ENCODE measurements around the gene LRCH1. TPM values are rescaled to one million over a fixed set of nuclear protein-coding genes. Genes with fewer than 3 reads are reported as not detected.

The LRCH1 gene
- total and polyA plus RNA-seq, 2 experiments from 2014 or later, result 3.9 to 9.2 TPM

DNA sequence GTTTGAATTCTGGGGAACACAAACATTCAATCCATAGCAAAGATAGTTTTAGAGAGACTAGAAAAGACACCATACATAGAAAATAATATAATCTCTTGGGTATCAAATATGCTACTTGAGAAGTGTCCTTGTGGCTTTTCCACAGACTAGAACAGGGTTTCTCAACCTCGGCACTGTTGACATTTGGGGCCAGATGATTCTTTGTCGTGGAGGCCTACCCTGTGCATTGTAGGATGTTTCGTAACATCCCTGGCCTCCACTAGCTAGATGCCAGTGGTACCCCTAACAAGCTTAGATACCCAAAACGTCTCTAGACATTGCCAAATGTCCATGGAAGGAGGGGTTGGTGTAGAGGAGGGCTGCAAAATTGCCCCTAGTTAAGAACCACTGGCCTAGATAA, 246.2 kb downstream of the LRCH1 start (continued):
- TF ChIP-seq, protein P1, sequence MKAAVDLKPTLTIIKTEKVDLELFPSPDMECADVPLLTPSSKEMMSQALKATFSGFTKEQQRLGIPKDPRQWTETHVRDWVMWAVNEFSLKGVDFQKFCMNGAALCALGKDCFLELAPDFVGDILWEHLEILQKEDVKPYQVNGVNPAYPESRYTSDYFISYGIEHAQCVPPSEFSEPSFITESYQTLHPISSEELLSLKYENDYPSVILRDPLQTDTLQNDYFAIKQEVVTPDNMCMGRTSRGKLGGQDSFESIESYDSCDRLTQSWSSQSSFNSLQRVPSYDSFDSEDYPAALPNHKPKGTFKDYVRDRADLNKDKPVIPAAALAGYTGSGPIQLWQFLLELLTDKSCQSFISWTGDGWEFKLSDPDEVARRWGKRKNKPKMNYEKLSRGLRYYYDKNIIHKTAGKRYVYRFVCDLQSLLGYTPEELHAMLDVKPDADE (IDR thresholded peaks at IDR 0.05), result no peak
- TF ChIP-seq, protein P2, sequence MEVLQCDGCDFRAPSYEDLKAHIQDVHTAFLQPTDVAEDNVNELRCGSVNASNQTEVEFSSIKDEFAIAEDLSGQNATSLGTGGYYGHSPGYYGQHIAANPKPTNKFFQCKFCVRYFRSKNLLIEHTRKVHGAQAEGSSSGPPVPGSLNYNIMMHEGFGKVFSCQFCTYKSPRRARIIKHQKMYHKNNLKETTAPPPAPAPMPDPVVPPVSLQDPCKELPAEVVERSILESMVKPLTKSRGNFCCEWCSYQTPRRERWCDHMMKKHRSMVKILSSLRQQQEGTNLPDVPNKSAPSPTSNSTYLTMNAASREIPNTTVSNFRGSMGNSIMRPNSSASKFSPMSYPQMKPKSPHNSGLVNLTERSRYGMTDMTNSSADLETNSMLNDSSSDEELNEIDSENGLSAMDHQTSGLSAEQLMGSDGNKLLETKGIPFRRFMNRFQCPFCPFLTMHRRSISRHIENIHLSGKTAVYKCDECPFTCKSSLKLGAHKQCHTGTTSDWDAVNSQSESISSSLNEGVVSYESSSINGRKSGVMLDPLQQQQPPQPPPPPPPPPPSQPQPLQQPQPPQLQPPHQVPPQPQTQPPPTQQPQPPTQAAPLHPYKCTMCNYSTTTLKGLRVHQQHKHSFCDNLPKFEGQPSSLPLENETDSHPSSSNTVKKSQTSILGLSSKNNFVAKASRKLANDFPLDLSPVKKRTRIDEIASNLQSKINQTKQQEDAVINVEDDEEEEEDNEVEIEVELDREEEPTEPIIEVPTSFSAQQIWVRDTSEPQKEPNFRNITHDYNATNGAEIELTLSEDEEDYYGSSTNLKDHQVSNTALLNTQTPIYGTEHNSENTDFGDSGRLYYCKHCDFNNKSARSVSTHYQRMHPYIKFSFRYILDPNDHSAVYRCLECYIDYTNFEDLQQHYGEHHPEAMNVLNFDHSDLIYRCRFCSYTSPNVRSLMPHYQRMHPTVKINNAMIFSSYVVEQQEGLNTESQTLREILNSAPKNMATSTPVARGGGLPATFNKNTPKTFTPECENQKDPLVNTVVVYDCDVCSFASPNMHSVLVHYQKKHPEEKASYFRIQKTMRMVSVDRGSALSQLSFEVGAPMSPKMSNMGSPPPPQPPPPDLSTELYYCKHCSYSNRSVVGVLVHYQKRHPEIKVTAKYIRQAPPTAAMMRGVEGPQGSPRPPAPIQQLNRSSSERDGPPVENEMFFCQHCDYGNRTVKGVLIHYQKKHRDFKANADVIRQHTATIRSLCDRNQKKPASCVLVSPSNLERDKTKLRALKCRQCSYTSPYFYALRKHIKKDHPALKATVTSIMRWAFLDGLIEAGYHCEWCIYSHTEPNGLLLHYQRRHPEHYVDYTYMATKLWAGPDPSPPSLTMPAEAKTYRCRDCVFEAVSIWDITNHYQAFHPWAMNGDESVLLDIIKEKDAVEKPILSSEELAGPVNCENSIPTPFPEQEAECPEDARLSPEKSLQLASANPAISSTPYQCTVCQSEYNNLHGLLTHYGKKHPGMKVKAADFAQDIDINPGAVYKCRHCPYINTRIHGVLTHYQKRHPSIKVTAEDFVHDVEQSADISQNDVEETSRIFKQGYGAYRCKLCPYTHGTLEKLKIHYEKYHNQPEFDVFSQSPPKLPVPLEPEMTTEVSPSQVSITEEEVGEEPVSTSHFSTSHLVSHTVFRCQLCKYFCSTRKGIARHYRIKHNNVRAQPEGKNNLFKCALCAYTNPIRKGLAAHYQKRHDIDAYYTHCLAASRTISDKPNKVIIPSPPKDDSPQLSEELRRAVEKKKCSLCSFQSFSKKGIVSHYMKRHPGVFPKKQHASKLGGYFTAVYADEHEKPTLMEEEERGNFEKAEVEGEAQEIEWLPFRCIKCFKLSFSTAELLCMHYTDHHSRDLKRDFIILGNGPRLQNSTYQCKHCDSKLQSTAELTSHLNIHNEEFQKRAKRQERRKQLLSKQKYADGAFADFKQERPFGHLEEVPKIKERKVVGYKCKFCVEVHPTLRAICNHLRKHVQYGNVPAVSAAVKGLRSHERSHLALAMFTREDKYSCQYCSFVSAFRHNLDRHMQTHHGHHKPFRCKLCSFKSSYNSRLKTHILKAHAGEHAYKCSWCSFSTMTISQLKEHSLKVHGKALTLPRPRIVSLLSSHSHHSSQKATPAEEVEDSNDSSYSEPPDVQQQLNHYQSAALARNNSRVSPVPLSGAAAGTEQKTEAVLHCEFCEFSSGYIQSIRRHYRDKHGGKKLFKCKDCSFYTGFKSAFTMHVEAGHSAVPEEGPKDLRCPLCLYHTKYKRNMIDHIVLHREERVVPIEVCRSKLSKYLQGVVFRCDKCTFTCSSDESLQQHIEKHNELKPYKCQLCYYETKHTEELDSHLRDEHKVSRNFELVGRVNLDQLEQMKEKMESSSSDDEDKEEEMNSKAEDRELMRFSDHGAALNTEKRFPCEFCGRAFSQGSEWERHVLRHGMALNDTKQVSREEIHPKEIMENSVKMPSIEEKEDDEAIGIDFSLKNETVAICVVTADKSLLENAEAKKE (CRISPR knock-in tag; IDR thresholded peaks at IDR 0.05), result no peak
- TF ChIP-seq POLR2AphosphoS5 (IDR thresholded peaks at IDR 0.05; ENCODE audit: low read depth) (no peak), CREB1 (CRISPR knock-in tag; IDR thresholded peaks at IDR 0.05; ENCODE audit: low read depth) (no peak), EZH2phosphoT487 (IDR thresholded peaks at IDR 0.05; ENCODE audit: unreplicated experiment) (no peak)

DNA sequence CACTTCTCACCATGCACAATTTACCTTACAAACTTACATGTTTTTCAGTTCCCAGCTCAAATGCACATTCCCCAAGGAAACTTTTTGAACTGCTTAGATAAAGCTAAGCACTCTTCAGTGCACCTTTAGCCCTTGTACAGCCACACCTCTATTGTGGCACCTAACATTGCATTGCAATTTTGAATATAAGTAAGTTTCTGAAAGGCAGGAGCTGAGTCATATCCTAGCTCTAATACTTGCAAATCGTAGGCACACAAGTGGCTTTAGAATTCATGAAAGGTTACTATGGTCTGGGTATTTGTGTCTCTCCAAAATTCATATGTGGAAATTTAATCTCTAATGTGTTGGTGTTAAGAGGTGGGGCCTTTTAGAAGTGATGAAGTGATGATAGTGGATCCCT, 248.9 kb downstream of the LRCH1 start:
- Histone ChIP-seq H3F3A (replicated peaks; ENCODE audit: low read depth) (no peaks in the 10 kb centered on the region), H3K79me2 (replicated peaks; ENCODE audit: insufficient read depth) (no peaks in the 10 kb centered on the region), H3K36me3 (ENCODE audit: insufficient read depth) (no peaks in the 10 kb centered on the region), H2AFZ (peak overlapping the region; percentile 52; the same call in 1 of the 2 replicates), H3K4me3 (no peak overlapping the region), H3K27ac (ENCODE audit: low read depth) (no peak overlapping the region), H3K9me2 (ENCODE audit: insufficient read depth) (peaks cover 4% of the 10 kb centered on the region; the same call in 1 of the 2 replicates), H3K4me1 (ENCODE audit: insufficient read depth) (peaks cover 7% of the 10 kb centered on the region; the same call in 1 of the 2 replicates), H3K27me3 (ENCODE audit: insufficient read depth) (no peaks in the 10 kb centered on the region), H3K4me2 (no peak overlapping the region), H4K20me1 (replicated peaks; ENCODE audit: insufficient read depth) (no peaks in the 10 kb centered on the region)
- Mint-ChIP-seq H3K27ac (no peak overlapping the region), H3K36me3 (ENCODE audit: low read depth) (no peaks in the 10 kb centered on the region; the same call in 2 of the 3 replicates), H3K4me1 (peaks cover 8% of the 10 kb centered on the region), H3K9me3 (no peaks in the 10 kb centered on the region), H3K4me3 (no peak overlapping the region), H3K27me3 (ENCODE audit: insufficient read depth, low read depth, poor library complexity) (peaks cover 2% of the 10 kb centered on the region)
- DNase-seq (ENCODE audit: low spot score) (no peak), ATAC-seq (no peak)
- no peak for TF ChIP-seq JUNB (IDR thresholded peaks at IDR 0.05; ENCODE audit: unreplicated experiment)
- TF ChIP-seq, protein P3, sequence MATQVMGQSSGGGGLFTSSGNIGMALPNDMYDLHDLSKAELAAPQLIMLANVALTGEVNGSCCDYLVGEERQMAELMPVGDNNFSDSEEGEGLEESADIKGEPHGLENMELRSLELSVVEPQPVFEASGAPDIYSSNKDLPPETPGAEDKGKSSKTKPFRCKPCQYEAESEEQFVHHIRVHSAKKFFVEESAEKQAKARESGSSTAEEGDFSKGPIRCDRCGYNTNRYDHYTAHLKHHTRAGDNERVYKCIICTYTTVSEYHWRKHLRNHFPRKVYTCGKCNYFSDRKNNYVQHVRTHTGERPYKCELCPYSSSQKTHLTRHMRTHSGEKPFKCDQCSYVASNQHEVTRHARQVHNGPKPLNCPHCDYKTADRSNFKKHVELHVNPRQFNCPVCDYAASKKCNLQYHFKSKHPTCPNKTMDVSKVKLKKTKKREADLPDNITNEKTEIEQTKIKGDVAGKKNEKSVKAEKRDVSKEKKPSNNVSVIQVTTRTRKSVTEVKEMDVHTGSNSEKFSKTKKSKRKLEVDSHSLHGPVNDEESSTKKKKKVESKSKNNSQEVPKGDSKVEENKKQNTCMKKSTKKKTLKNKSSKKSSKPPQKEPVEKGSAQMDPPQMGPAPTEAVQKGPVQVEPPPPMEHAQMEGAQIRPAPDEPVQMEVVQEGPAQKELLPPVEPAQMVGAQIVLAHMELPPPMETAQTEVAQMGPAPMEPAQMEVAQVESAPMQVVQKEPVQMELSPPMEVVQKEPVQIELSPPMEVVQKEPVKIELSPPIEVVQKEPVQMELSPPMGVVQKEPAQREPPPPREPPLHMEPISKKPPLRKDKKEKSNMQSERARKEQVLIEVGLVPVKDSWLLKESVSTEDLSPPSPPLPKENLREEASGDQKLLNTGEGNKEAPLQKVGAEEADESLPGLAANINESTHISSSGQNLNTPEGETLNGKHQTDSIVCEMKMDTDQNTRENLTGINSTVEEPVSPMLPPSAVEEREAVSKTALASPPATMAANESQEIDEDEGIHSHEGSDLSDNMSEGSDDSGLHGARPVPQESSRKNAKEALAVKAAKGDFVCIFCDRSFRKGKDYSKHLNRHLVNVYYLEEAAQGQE (IDR thresholded peaks at IDR 0.05; ENCODE audit: unreplicated experiment), result no peak
- TF ChIP-seq NANOG (IDR thresholded peaks at IDR 0.05; ENCODE audit: borderline replicate concordance), result no peak
- TF ChIP-seq ZNF114 (CRISPR knock-in tag; IDR thresholded peaks at IDR 0.05), result no peak
- TF ChIP-seq STAT1 (IDR thresholded peaks at IDR 0.05; ENCODE audit: unreplicated experiment), result no peak
- TF ChIP-seq, protein P1 (IDR thresholded peaks at IDR 0.05), result no peak
- no peak for TF ChIP-seq CREB1 (CRISPR knock-in tag; IDR thresholded peaks at IDR 0.05; ENCODE audit: low read depth)
- TF ChIP-seq EZH2 (IDR thresholded peaks at IDR 0.05; ENCODE audit: low read depth, unreplicated experiment), result no peak
- TF ChIP-seq POLR2AphosphoS5 (IDR thresholded peaks at IDR 0.05; ENCODE audit: low read depth), result no peak
- no peak for TF ChIP-seq EZH2phosphoT487 (IDR thresholded peaks at IDR 0.05; ENCODE audit: unreplicated experiment)
- TF ChIP-seq ZNF331 (CRISPR knock-in tag; IDR thresholded peaks at IDR 0.05; ENCODE audit: low read depth), result no peak
